ENCODE data around the gene NOLC1.

NOLC1 gene

GRCh38 chr10:102211615-102212299, 59.6 kb downstream of the NOLC1 start:
- no peak for DNase-seq
